T-cell (primary cell): ENCODE data around the gene PTPRR. TPM values are rescaled to one million over a fixed set of nuclear protein-coding genes. Genes with fewer than 3 reads are reported as not detected.
A peak's percentile ranks its signal among the peaks of the same experiment; 100 is the strongest.

Experiments used
- ATAC-seq, 4 experiments: fragments of 200-7000 bp in 3 of 4; fragments of 150-1000 bp in 1 of 4; cut with Tn5 transposase; replicated peaks in 1 of 4; 1 replicate in 3 of 4; 2 replicates in 1 of 4; pipeline ENCODE4 v1.10.0; 2021; ENCODE audit warnings: moderate library complexity in 3 of 4, mild to moderate bottlenecking in 2 of 4, moderate number of reproducible peaks in 1 of 4
- CTCF ChIA-PET, 2 donors: fragments of 300-600 bp; sonication (Branson Sonifier 250); formaldehyde crosslinking; loops; one replicate each; lab custom pipeline; 2022; ENCODE audit warnings: antibody characterized with exemption in 2 of 2; lab: Charles Lee
- POLR2A ChIA-PET, 2 donors: fragments of 300-600 bp; sonication (Branson Sonifier 250); formaldehyde crosslinking; loops; one replicate each; lab custom pipeline; 2022; ENCODE audit warnings: antibody characterized with exemption in 2 of 2; lab: Charles Lee
- DNase-seq, 35 experiments: peaks; one replicate each; pipeline versions ENCODE4 v3.0.0 to v3.0.0-alpha.2; 2013 to 2023
- H3K27ac ChIP-seq: one replicate; pipeline ENCODE4 v1.5.1; 2013; ENCODE audit warnings: low read length
- H3K27me3 ChIP-seq, 2 experiments: replicated peaks in 1 of 2; 1 replicate in 1 of 2; 2 replicates in 1 of 2; pipeline versions ENCODE4 v1.6.1 to v1.7.0; 2013; ENCODE audit warnings: low read length in 1 of 2, mixed read lengths in 1 of 2; ENCODE audit not compliant: control insufficient read depth in 2 of 2, insufficient read depth in 2 of 2; ENCODE audit errors: extremely low read depth in 1 of 2
- H3K36me3 ChIP-seq, 2 donors: 1 replicate in 1 of 2; 2 replicates in 1 of 2; pipeline versions ENCODE4 v1.6.1 to v1.7.0; 2013; ENCODE audit warnings: low read length in 1 of 2; ENCODE audit not compliant: control insufficient read depth in 2 of 2, insufficient read depth in 1 of 2; ENCODE audit errors: extremely low read depth in 1 of 2
- H3K4me1 ChIP-seq, 2 experiments: 1 replicate in 1 of 2; 2 replicates in 1 of 2; pipeline versions ENCODE4 v1.6.1 to v1.7.0; 2013; ENCODE audit warnings: low read length in 2 of 2, mixed read lengths in 1 of 2; ENCODE audit not compliant: insufficient read depth in 2 of 2, control insufficient read depth in 1 of 2; ENCODE audit errors: extremely low read depth in 1 of 2
- H3K4me3 ChIP-seq, 2 donors: 1 replicate in 1 of 2; 2 replicates in 1 of 2; pipeline versions ENCODE4 v1.5.1 to v1.7.0; 2013; ENCODE audit warnings: mild to moderate bottlenecking in 2 of 2, low read length in 1 of 2, moderate library complexity in 1 of 2; ENCODE audit not compliant: control insufficient read depth in 1 of 2; ENCODE audit errors: extremely low read depth in 1 of 2
- H3K9me3 ChIP-seq: 2 replicates; pipeline ENCODE4 v1.7.0; 2013
- H3K27ac Mint-ChIP-seq, 2 donors: one replicate each; pipeline ENCODE4 v1.8.0; 2020 to 2021; ENCODE audit warnings: mild to moderate bottlenecking in 2 of 2, mixed read lengths in 2 of 2
- H3K27me3 Mint-ChIP-seq, 2 donors: one replicate each; pipeline ENCODE4 v1.8.0; 2021 to 2022; ENCODE audit warnings: mixed read lengths in 2 of 2
- H3K36me3 Mint-ChIP-seq: one replicate; pipeline ENCODE4 v1.8.0; 2021; ENCODE audit warnings: mixed read lengths
- H3K4me1 Mint-ChIP-seq, 3 donors: one replicate each; pipeline ENCODE4 v1.8.0; 2020 to 2022; ENCODE audit warnings: mixed read lengths in 3 of 3, mild to moderate bottlenecking in 1 of 3
- H3K4me3 Mint-ChIP-seq, 3 donors: one replicate each; pipeline ENCODE4 v1.8.0; 2020 to 2022; ENCODE audit warnings: mild to moderate bottlenecking in 3 of 3, mixed read lengths in 3 of 3, moderate library complexity in 3 of 3
- H3K9me3 Mint-ChIP-seq, 3 donors: one replicate each; pipeline ENCODE4 v1.8.0; 2020 to 2022; ENCODE audit warnings: mixed read lengths in 3 of 3
- WGBS: methylation state at CpG from one replicate; pipeline ENCODE4 v1.1.5; 2013; ENCODE audit warnings: missing lambda C conversion rate; ENCODE audit not compliant: insufficient coverage; 5-methylcytosine and 5-hydroxymethylcytosine counted together
- total RNA-seq, 35 experiments: library from RNA in 6 of 35; stranded (reverse) in 6 of 35; fragments of 120-200 nt in 1 of 35; gene quantifications; one replicate each; pipeline versions ENCODE4 v1.2.1 to v1.2.4 and lab custom pipeline; 2013 to 2026

PTPRR gene
- total RNA-seq, 5 donors from 2014 or later (not counting 1 experiment from before 2014, with no cell fraction given) = not detected

- Mint-ChIP-seq H3K4me1 (peaks cover 0 to 7% (median 2%) of the 10 kb centered on the region in 3 donors), H3K4me3 (no peak overlapping the region), H3K27ac (no peak overlapping the region), H3K27me3 (peaks cover 7% of the 10 kb centered on the region in 2 donors), H3K9me3 (no peaks in the 10 kb centered on the region), H3K36me3 (no peaks in the 10 kb centered on the region)
- Histone ChIP-seq H3K4me1 (no peaks in the 10 kb centered on the region), H3K36me3 (no peaks in the 10 kb centered on the region), H3K27ac (no peak overlapping the region), H3K9me3 (no peaks in the 10 kb centered on the region), H3K4me3 (no peak overlapping the region), H3K27me3 (no peaks in the 10 kb centered on the region)
- ATAC-seq (no peak), DNase-seq (no peak)
- ChIA-PET CTCF (no interaction called here), POLR2A (no interaction called here)
- no CpG with 5 or more reads among the region's 2 CpGs for WGBS
Observed at GRCh38 chr12:70648191-70648590, 272.3 kb downstream of the PTPRR start.

- no peaks in the 10 kb centered on the region for H3K9me3 Mint-ChIP-seq
- H3K27ac Mint-ChIP-seq = no peak overlapping the region
- H3K4me1 ChIP-seq = no peaks in the 10 kb centered on the region
- no peaks in the 10 kb centered on the region for H3K36me3 Mint-ChIP-seq
- H3K27ac ChIP-seq = no peak overlapping the region
- no peaks in the 10 kb centered on the region for H3K36me3 ChIP-seq
- no peak overlapping the region for H3K4me3 ChIP-seq
- no peaks in the 10 kb centered on the region for H3K9me3 ChIP-seq
- no peak overlapping the region for H3K4me3 Mint-ChIP-seq
- H3K27me3 ChIP-seq = no peaks in the 10 kb centered on the region
- no peak for DNase-seq
- no CpG with 5 or more reads among the region's 1 CpG for WGBS
- ChIA-PET CTCF (no interaction called here), POLR2A (no interaction called here)
- ATAC-seq = no peak
- H3K4me1 Mint-ChIP-seq = peaks cover 0 to 7% (median 2%) of the 10 kb centered on the region in 3 donors
- H3K27me3 Mint-ChIP-seq = peaks cover 7 to 12% of the 10 kb centered on the region in 2 donors
Observed at GRCh38 chr12:70646850-70647249, 273.7 kb downstream of the PTPRR start.

- H3K36me3 Mint-ChIP-seq = no peaks in the 10 kb centered on the region
- Histone ChIP-seq H3K4me3 (no peak overlapping the region), H3K4me1 (no peaks in the 10 kb centered on the region), H3K9me3 (no peaks in the 10 kb centered on the region), H3K27me3 (no peaks in the 10 kb centered on the region), H3K36me3 (no peaks in the 10 kb centered on the region), H3K27ac (no peak overlapping the region)
- DNase-seq = no peak
- ChIA-PET POLR2A (no interaction called here), CTCF (no interaction called here)
- no peaks in the 10 kb centered on the region for H3K9me3 Mint-ChIP-seq
- WGBS = 50% methylated on average over 3 of the region's 10 CpGs
- H3K27ac Mint-ChIP-seq = peak overlapping the region in 1 of 2 donors; percentile 55
- H3K27me3 Mint-ChIP-seq = peaks cover 7 to 14% of the 10 kb centered on the region in 2 donors
- peak in 2 of 4 experiments; percentile 43 to 67 for ATAC-seq
- no peak overlapping the region for H3K4me3 Mint-ChIP-seq
- peaks cover 0 to 7% (median 2%) of the 10 kb centered on the region in 3 donors for H3K4me1 Mint-ChIP-seq
Observed at GRCh38 chr12:70645494-70646317, 274.8 kb downstream of the PTPRR start.

- ChIA-PET POLR2A (no interaction called here), CTCF (no interaction called here)
- no peaks in the 10 kb centered on the region for H3K36me3 Mint-ChIP-seq
- H3K9me3 Mint-ChIP-seq = no peaks in the 10 kb centered on the region
- no peak overlapping the region for H3K4me3 Mint-ChIP-seq
- DNase-seq (no peak), ATAC-seq (no peak)
- Histone ChIP-seq H3K36me3 (no peaks in the 10 kb centered on the region), H3K27ac (no peak overlapping the region), H3K4me1 (no peaks in the 10 kb centered on the region), H3K9me3 (no peaks in the 10 kb centered on the region), H3K4me3 (no peak overlapping the region), H3K27me3 (no peaks in the 10 kb centered on the region)
- WGBS = no CpG with 5 or more reads among the region's 2 CpGs
- H3K4me1 Mint-ChIP-seq = peaks cover 0 to 7% (median 2%) of the 10 kb centered on the region in 3 donors
- no peak overlapping the region for H3K27ac Mint-ChIP-seq
- peaks cover 7 to 14% of the 10 kb centered on the region in 2 donors for H3K27me3 Mint-ChIP-seq
Observed at GRCh38 chr12:70644861-70645260, 275.7 kb downstream of the PTPRR start.

- CTCF ChIA-PET = no interaction called here
- POLR2A ChIA-PET = no interaction called here
- no CpG with 5 or more reads among the region's 3 CpGs for WGBS
- Histone ChIP-seq H3K27ac (no peak overlapping the region), H3K36me3 (no peaks in the 10 kb centered on the region), H3K9me3 (no peaks in the 10 kb centered on the region), H3K27me3 (no peaks in the 10 kb centered on the region), H3K4me1 (no peaks in the 10 kb centered on the region), H3K4me3 (no peak overlapping the region)
- DNase-seq (no peak), ATAC-seq (no peak)
- peaks cover 7 to 14% of the 10 kb centered on the region in 2 donors for H3K27me3 Mint-ChIP-seq
- no peaks in the 10 kb centered on the region for H3K9me3 Mint-ChIP-seq
- peaks cover 0 to 7% (median 2%) of the 10 kb centered on the region in 3 donors for H3K4me1 Mint-ChIP-seq
- H3K27ac Mint-ChIP-seq = no peak overlapping the region
- H3K4me3 Mint-ChIP-seq = no peak overlapping the region
- H3K36me3 Mint-ChIP-seq = no peaks in the 10 kb centered on the region
Observed at GRCh38 chr12:70643939-70644338, 276.6 kb downstream of the PTPRR start.

GRCh38 chr12:70641691-70642090, 278.8 kb downstream of the PTPRR start:
- H3K4me1 Mint-ChIP-seq = peaks cover 0 to 7% (median 2%) of the 10 kb centered on the region in 3 donors
- ChIA-PET POLR2A (no interaction called here), CTCF (interaction anchor here in 1 of 2 donors (0.6 kb wide), 1 partner anchor 92 kb away, joined by 13 read pairs; no protein-coding TSS in a partner anchor)
- Histone ChIP-seq H3K4me1 (no peaks in the 10 kb centered on the region), H3K36me3 (no peaks in the 10 kb centered on the region), H3K27me3 (no peaks in the 10 kb centered on the region), H3K9me3 (no peaks in the 10 kb centered on the region), H3K27ac (no peak overlapping the region), H3K4me3 (no peak overlapping the region)
- DNase-seq (no peak), ATAC-seq (no peak)
- H3K36me3 Mint-ChIP-seq = no peaks in the 10 kb centered on the region
- H3K27ac Mint-ChIP-seq = no peak overlapping the region
- 75% methylated on average over 2 of the region's 2 CpGs for whole genome bisulfite sequencing
- no peak overlapping the region for H3K4me3 Mint-ChIP-seq
- H3K27me3 Mint-ChIP-seq = peaks cover 10 to 12% of the 10 kb centered on the region in 2 donors
- H3K9me3 Mint-ChIP-seq = no peaks in the 10 kb centered on the region
